Fibroblast of lung (primary cell): Measurements from ENCODE around the gene GBX2. TPM values are rescaled to one million over a fixed set of nuclear protein-coding genes. Genes with fewer than 3 reads are reported as not detected.

Experiments
- DNase-seq, 2 donors: peaks; one replicate each; pipeline versions ENCODE4 v3.0.0 to v3.0.0-alpha.2; 2010; ENCODE audit warnings: low read depth in 2 of 2
- H2AFZ ChIP-seq: 2 replicates; pipeline ENCODE4 v1.5.1; 2012; ENCODE audit warnings: low read length, control low read depth, inconsistent platforms
- H3K27ac ChIP-seq: 2 replicates; pipeline ENCODE4 v1.5.1; 2011; ENCODE audit warnings: low read length, control low read depth; ENCODE audit not compliant: insufficient read depth
- H3K27me3 ChIP-seq: 2 replicates; pipeline ENCODE4 v1.5.1; 2011; ENCODE audit warnings: mild to moderate bottlenecking, low read length; ENCODE audit not compliant: control insufficient read depth, insufficient read depth
- H3K36me3 ChIP-seq: 2 replicates; pipeline ENCODE4 v1.5.1; 2011; ENCODE audit warnings: low read length; ENCODE audit not compliant: control insufficient read depth, insufficient read depth
- H3K4me1 ChIP-seq: 2 replicates; pipeline ENCODE4 v1.5.1; 2011; ENCODE audit warnings: low read length; ENCODE audit not compliant: control insufficient read depth, insufficient read depth; ENCODE audit errors: extremely low read depth
- H3K4me2 ChIP-seq: 2 replicates; pipeline ENCODE4 v1.5.1; 2011; ENCODE audit warnings: low read length, control low read depth; ENCODE audit not compliant: insufficient read depth; ENCODE audit errors: extremely low read depth
- H3K4me3 ChIP-seq, 4 experiments: fragments of 200-600 bp in 1 of 4; sonication (generic) in 1 of 4; replicated peaks in 1 of 4; 2 replicates each; pipeline ENCODE4 v1.5.1; 2011 to 2016; ENCODE audit warnings: low read length in 4 of 4, low read depth in 3 of 4, mild to moderate bottlenecking in 3 of 4, control low read depth in 2 of 4, inconsistent platforms in 1 of 4, mixed read lengths in 1 of 4; ENCODE audit not compliant: insufficient read depth in 1 of 4; ENCODE audit errors: control extremely low read depth in 1 of 4
- H3K79me2 ChIP-seq: 2 replicates; pipeline ENCODE4 v1.5.1; 2012; ENCODE audit warnings: mild to moderate bottlenecking, low read length, inconsistent platforms; ENCODE audit not compliant: control insufficient read depth, insufficient read depth
- H3K9ac ChIP-seq: 2 replicates; pipeline ENCODE4 v1.5.1; 2011; ENCODE audit warnings: mild to moderate bottlenecking, low read length, control low read depth; ENCODE audit not compliant: insufficient read depth
- H3K9me3 ChIP-seq: 2 replicates; pipeline ENCODE4 v1.5.1; 2012; ENCODE audit warnings: low read depth, low read length; ENCODE audit not compliant: control insufficient read depth, insufficient read depth
- H4K20me1 ChIP-seq: 2 replicates; pipeline ENCODE4 v1.5.1; 2011; ENCODE audit warnings: low read length; ENCODE audit not compliant: control insufficient read depth, insufficient read depth; ENCODE audit errors: extremely low read depth
- CTCF ChIP-seq, 2 donors: IDR thresholded peaks in 1 of 2; conservative IDR thresholded peaks in 1 of 2; 1 replicate in 1 of 2; 2 replicates in 1 of 2; pipeline ENCODE4 v1.5.1; 2011 to 2012; ENCODE audit warnings: low read length in 2 of 2, control low read depth in 1 of 2, inconsistent platforms in 1 of 2, low read depth in 1 of 2, mild to moderate bottlenecking in 1 of 2
- EZH2 ChIP-seq: IDR thresholded peaks from 2 replicates; pipeline ENCODE4 v1.5.1; 2012; ENCODE audit warnings: low read length, control low read depth, mild to moderate bottlenecking; ENCODE audit errors: missing control alignments
- polyA plus RNA-seq, 2 donors: library from polyadenylated mRNA; depleted of rRNA in 1 of 2; stranded (reverse) in 1 of 2; unstranded in 1 of 2; fragments of >200 nt; gene quantifications; 2 replicates each; pipeline ENCODE4 v1.2.1, GENCODE V29; 2011 to 2012; ENCODE audit warnings: missing spikeins in 1 of 2
- total RNA-seq: library from RNA; depleted of rRNA; stranded (reverse); fragments of >200 nt; gene quantifications from 2 replicates; pipeline ENCODE4 v1.2.1, GENCODE V29; 2014

The GBX2 gene
- total and polyA plus RNA-seq, 2 donors (not counting 1 experiment from before 2014, with no cell fraction given), result 0.25 TPM; not detected in 1

- H3K4me2 ChIP-seq, result no peak overlapping the region
- H3K4me1 ChIP-seq, result no peaks in the 10 kb centered on the region
- no peaks in the 10 kb centered on the region for H3K9me3 ChIP-seq
- H3K27me3 ChIP-seq, result no peaks in the 10 kb centered on the region
- no peaks in the 10 kb centered on the region for H3K36me3 ChIP-seq
- no peak overlapping the region for H3K4me3 ChIP-seq
- no peaks in the 10 kb centered on the region for H3K79me2 ChIP-seq
- DNase-seq, result no peak
- H3K9ac ChIP-seq, result no peak overlapping the region
- H3K27ac ChIP-seq, result no peak overlapping the region
- H4K20me1 ChIP-seq, result no peaks in the 10 kb centered on the region
- TF ChIP-seq EZH2 (no peak), CTCF (conservative IDR thresholded peaks at IDR 0.05 in 1 of 2, IDR thresholded peaks at IDR 0.05 in 1 of 2; ENCODE audit: low read depth in 1 of 2, low read length in 2 of 2) (no peak)
- H2AFZ ChIP-seq, result no peak overlapping the region
Observed at GRCh38 chr2:236124182-236124893, 43.8 kb downstream of the GBX2 start.

GRCh38 chr2:236123716-236124115 lies 44.5 kb downstream of the GBX2 start:
- no peaks in the 10 kb centered on the region for H3K36me3 ChIP-seq
- H3K4me1 ChIP-seq, result no peaks in the 10 kb centered on the region
- DNase-seq, result no peak
- H3K9me3 ChIP-seq, result no peaks in the 10 kb centered on the region
- no peaks in the 10 kb centered on the region for H3K27me3 ChIP-seq
- H3K79me2 ChIP-seq, result no peaks in the 10 kb centered on the region
- no peak overlapping the region for H2AFZ ChIP-seq
- TF ChIP-seq CTCF (conservative IDR thresholded peaks at IDR 0.05 in 1 of 2, IDR thresholded peaks at IDR 0.05 in 1 of 2; ENCODE audit: low read depth in 1 of 2, low read length in 2 of 2) (no peak), EZH2 (no peak)
- no peaks in the 10 kb centered on the region for H4K20me1 ChIP-seq
- no peak overlapping the region for H3K9ac ChIP-seq
- no peak overlapping the region for H3K4me3 ChIP-seq
- no peak overlapping the region for H3K27ac ChIP-seq
- no peak overlapping the region for H3K4me2 ChIP-seq

GRCh38 chr2:236122236-236122635 lies 46.0 kb downstream of the GBX2 start:
- Histone ChIP-seq H3K4me2 (no peak overlapping the region), H3K36me3 (no peaks in the 10 kb centered on the region), H3K9ac (no peak overlapping the region), H3K4me3 (no peak overlapping the region), H3K79me2 (no peaks in the 10 kb centered on the region), H3K27me3 (no peaks in the 10 kb centered on the region), H3K4me1 (no peaks in the 10 kb centered on the region), H4K20me1 (no peaks in the 10 kb centered on the region), H2AFZ (no peak overlapping the region), H3K27ac (no peak overlapping the region), H3K9me3 (no peaks in the 10 kb centered on the region)
- no peak for DNase-seq
- TF ChIP-seq CTCF (conservative IDR thresholded peaks at IDR 0.05 in 1 of 2, IDR thresholded peaks at IDR 0.05 in 1 of 2; ENCODE audit: low read depth in 1 of 2, low read length in 2 of 2) (no peak), EZH2 (no peak)
